K562 (cell line): ENCODE data around the gene USB1.

Source experiments
- CREB1 ChIP-seq, 2 experiments: sonication (generic) in 1 of 2; formaldehyde crosslinking in 1 of 2; IDR thresholded peaks; 2 replicates each; pipeline versions ENCODE4 v1.6.1 to v1.8.0; 2012 to 2022; ENCODE audit warnings: inconsistent platforms in 1 of 2, mild to moderate bottlenecking in 1 of 2, missing genetic modification reagents in 1 of 2, moderate library complexity in 1 of 2
- CTCF ChIP-seq, 3 experiments: IDR thresholded peaks in 2 of 3; conservative IDR thresholded peaks in 1 of 3; 2 replicates each; pipeline ENCODE4 v1.5.1; 2011 to 2012; ENCODE audit warnings: low read length in 3 of 3, mild to moderate bottlenecking in 3 of 3, control low read depth in 2 of 3, improper control_type of control experiment in 1 of 3, inconsistent platforms in 1 of 3, low read depth in 1 of 3, mixed read lengths in 1 of 3, moderate library complexity in 1 of 3; ENCODE audit not compliant: insufficient read depth in 2 of 3
- EP300 ChIP-seq: IDR thresholded peaks from 2 replicates; pipeline ENCODE4 v1.6.1; 2012; ENCODE audit warnings: low read length, improper control_type of control experiment
- EZH2 ChIP-seq: IDR thresholded peaks from 2 replicates; pipeline ENCODE4 v1.6.1; 2012; ENCODE audit warnings: low read depth, mild to moderate bottlenecking, inconsistent platforms, low read length, borderline replicate concordance
- HMG20B ChIP-seq: fragments of 250-450 bp; sonication (Bioruptor Pico); IDR thresholded peaks from 2 replicates; pipeline ENCODE4 v1.5.0; 2021; ENCODE audit warnings: mild to moderate bottlenecking
- JUN ChIP-seq, 2 experiments: sonication (generic) in 1 of 2; formaldehyde crosslinking in 1 of 2; IDR thresholded peaks; 2 replicates each; pipeline versions ENCODE4 v1.6.1 to v1.8.0; 2012 to 2022; ENCODE audit warnings: borderline replicate concordance in 2 of 2, mild to moderate bottlenecking in 2 of 2, improper control_type of control experiment in 1 of 2, low read depth in 1 of 2, low read length in 1 of 2, missing genetic modification reagents in 1 of 2
- MEIS2 ChIP-seq: fragments of 450-650 bp; IDR thresholded peaks from 2 replicates; pipeline ENCODE4 v1.6.1; 2014; ENCODE audit warnings: mild to moderate bottlenecking; ENCODE audit not compliant: partially characterized antibody
- MLX ChIP-seq, 2 experiments: fragments of 450-650 bp in 1 of 2; sonication (generic) in 1 of 2; formaldehyde crosslinking; conservative IDR thresholded peaks; 2 replicates each; pipeline versions ENCODE4 v1.4.0 to v1.8.1; 2020 to 2022; ENCODE audit warnings: mild to moderate bottlenecking in 1 of 2, missing genetic modification reagents in 1 of 2
- RNF219 ChIP-seq: fragments of 250-450 bp; sonication (Bioruptor Pico); IDR thresholded peaks from 2 replicates; pipeline ENCODE4 v1.5.0; 2022; ENCODE audit warnings: mild to moderate bottlenecking
- SIN3B ChIP-seq: fragments of 450-650 bp; IDR thresholded peaks from 2 replicates; pipeline ENCODE4 v1.6.1; 2017; ENCODE audit warnings: low read depth, mild to moderate bottlenecking, moderate library complexity
- THRA ChIP-seq: fragments of 450-650 bp; IDR thresholded peaks from 2 replicates; pipeline ENCODE4 v1.6.1; 2017; ENCODE audit warnings: mild to moderate bottlenecking, moderate library complexity
- TSC22D4 ChIP-seq: fragments of 450-650 bp; IDR thresholded peaks from 2 replicates; pipeline ENCODE4 v1.6.1; 2016; ENCODE audit warnings: missing genetic modification characterization, missing biosample characterization, control low read depth
- XRCC5 ChIP-seq: fragments of 200-400 bp; formaldehyde crosslinking; IDR thresholded peaks from 2 replicates; pipeline ENCODE4 v1.6.1; 2017; ENCODE audit warnings: low read depth, mild to moderate bottlenecking, low read length
- ZNF121 ChIP-seq: sonication (generic); formaldehyde crosslinking; conservative IDR thresholded peaks from 2 replicates; pipeline ENCODE4 v1.8.0; 2022; ENCODE audit warnings: missing genetic modification reagents

GRCh38 chr16:57959804-57960203 lies 41.4 kb upstream of the USB1 start:
- TF ChIP-seq HMG20B (CRISPR knock-in tag) (no peak), CTCF (IDR thresholded peaks at IDR 0.05 in 2 of 3, conservative IDR thresholded peaks at IDR 0.05 in 1 of 3; ENCODE audit: insufficient read depth in 2 of 3, low read depth in 1 of 3, low read length in 3 of 3) (no peak), EZH2 (no peak), RNF219 (no peak), CREB1 (IDR thresholded peaks at IDR 0.05) (no peak), CREB1 (CRISPR knock-in tag; IDR thresholded peaks at IDR 0.05) (no peak), ZNF121 (CRISPR knock-in tag) (no peak), THRA (no peak), SIN3B (no peak), JUN (IDR thresholded peaks at IDR 0.05; ENCODE audit: borderline replicate concordance, low read depth, low read length) (no peak), JUN (CRISPR knock-in tag; IDR thresholded peaks at IDR 0.05; ENCODE audit: borderline replicate concordance) (no peak), EP300 (no peak), XRCC5 (no peak), MLX (CRISPR knock-in tag; conservative IDR thresholded peaks at IDR 0.05) (no peak), TSC22D4 (tag) (no peak), MEIS2 (no peak)
